Ishikawa (cell line): ENCODE measurements around the gene PDSS2.

Experiments
- CEBPB ChIP-seq: IDR thresholded peaks from 2 replicates; pipeline ENCODE4 v1.6.1; 2012
- CREB1 ChIP-seq: IDR thresholded peaks from 2 replicates; pipeline ENCODE4 v1.6.1; 2012; ENCODE audit warnings: low read depth
- EGR1 ChIP-seq: IDR thresholded peaks from 2 replicates; pipeline ENCODE4 v1.6.1; 2012
- EP300 ChIP-seq: IDR thresholded peaks from 2 replicates; pipeline ENCODE4 v1.6.1; 2012; ENCODE audit warnings: borderline replicate concordance
- FOXM1 ChIP-seq: IDR thresholded peaks from 2 replicates; pipeline ENCODE4 v1.6.1; 2012; ENCODE audit warnings: low read depth, borderline replicate concordance
- MAX ChIP-seq: IDR thresholded peaks from 2 replicates; pipeline ENCODE4 v1.6.1; 2012
- NFIC ChIP-seq: IDR thresholded peaks from 2 replicates; pipeline ENCODE4 v1.6.1; 2012
- RAD21 ChIP-seq: IDR thresholded peaks from 2 replicates; pipeline ENCODE4 v1.6.1; 2012; ENCODE audit warnings: low read depth
- REST ChIP-seq: IDR thresholded peaks from 2 replicates; pipeline ENCODE4 v1.6.1; 2012; ENCODE audit warnings: low read depth, mild to moderate bottlenecking
- TAF1 ChIP-seq: IDR thresholded peaks from 2 replicates; pipeline ENCODE4 v1.6.1; 2012; ENCODE audit warnings: low read depth, mild to moderate bottlenecking
- TCF12 ChIP-seq: IDR thresholded peaks from 2 replicates; pipeline ENCODE4 v1.6.1; 2012; ENCODE audit warnings: low read depth
- TEAD4 ChIP-seq: IDR thresholded peaks from 2 replicates; pipeline ENCODE4 v1.6.1; 2012
- USF1 ChIP-seq: IDR thresholded peaks from 2 replicates; pipeline ENCODE4 v1.6.1; 2012
- YY1 ChIP-seq: IDR thresholded peaks from 2 replicates; pipeline ENCODE4 v1.6.1; 2012; ENCODE audit warnings: low read depth
- ZBTB7A ChIP-seq: IDR thresholded peaks from 2 replicates; pipeline ENCODE4 v1.6.1; 2012; ENCODE audit warnings: low read depth

The PDSS2 gene

GRCh38 chr6:107114926-107115694 is 344.3 kb downstream of the PDSS2 start, which contains the start of gene BEND3:
BEND3 (minus strand) TSS chr6:107115515; CDS start chr6:107099285, 16,230 bp downstream.
- TF ChIP-seq RAD21 (no peak), CREB1 (no peak), CEBPB (no peak), TAF1 (peak; percentile 20; the same call in 1 of the 2 replicates), NFIC (no peak), YY1 (0 out of 2 replicates have a peak, but pooled peaks have one; percentile 4), EGR1 (no peak; the same call in none of the 2 replicates)

GRCh38 chr6:107114213-107114925 is 345.0 kb downstream of the PDSS2 start:
- TF ChIP-seq CEBPB = no peak
- TF ChIP-seq NFIC = peak; percentile 13
- no peak for TF ChIP-seq TCF12
- TF ChIP-seq FOXM1 = no peak
- TF ChIP-seq EGR1 = 0 out of 2 replicates have a peak, but pooled peaks have one; percentile 30
- TF ChIP-seq EP300 = peak; percentile 21; the same call in 1 of the 2 replicates
- TF ChIP-seq TEAD4 = 0 out of 2 replicates have a peak, but pooled peaks have one; percentile 10
- TF ChIP-seq MAX = peak; percentile 58
- TF ChIP-seq RAD21 = peak; percentile 55; the same call in 1 of the 2 replicates
- no peak for TF ChIP-seq ZBTB7A
- TF ChIP-seq CREB1 = no peak
- peak; percentile 48; the same call in 1 of the 2 replicates for TF ChIP-seq YY1

DNA sequence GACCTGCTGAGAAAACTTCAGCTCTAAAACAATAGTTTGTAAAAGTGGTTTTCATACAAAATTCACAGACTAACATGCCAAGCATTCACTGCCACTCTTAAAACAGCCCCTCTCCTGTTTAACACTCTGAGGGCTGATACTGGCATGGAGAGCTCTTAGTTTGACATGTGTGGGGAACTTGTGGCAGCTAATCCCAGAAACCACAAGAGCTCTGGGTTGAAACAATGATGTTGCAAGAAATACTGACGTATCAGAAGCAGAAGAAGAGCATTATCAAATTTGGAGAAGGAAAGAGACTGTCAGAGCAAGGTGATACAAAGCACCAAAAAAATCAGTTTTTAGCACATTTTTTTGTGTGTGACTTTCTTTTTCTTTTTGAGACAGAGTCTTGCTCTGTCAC is 349.2 kb downstream of the PDSS2 start:
- TF ChIP-seq TEAD4 = no peak
- TF ChIP-seq FOXM1 = no peak
- TF ChIP-seq NFIC = no peak
- TF ChIP-seq MAX = no peak
- TF ChIP-seq CEBPB = no peak
- TF ChIP-seq REST = no peak
- TF ChIP-seq TAF1 = no peak
- TF ChIP-seq YY1 = no peak
- TF ChIP-seq RAD21 = no peak
- no peak for TF ChIP-seq CREB1
- TF ChIP-seq EP300 = no peak
- TF ChIP-seq EGR1 = no peak
- TF ChIP-seq TCF12 = no peak
- no peak for TF ChIP-seq USF1
- no peak for TF ChIP-seq ZBTB7A

DNA sequence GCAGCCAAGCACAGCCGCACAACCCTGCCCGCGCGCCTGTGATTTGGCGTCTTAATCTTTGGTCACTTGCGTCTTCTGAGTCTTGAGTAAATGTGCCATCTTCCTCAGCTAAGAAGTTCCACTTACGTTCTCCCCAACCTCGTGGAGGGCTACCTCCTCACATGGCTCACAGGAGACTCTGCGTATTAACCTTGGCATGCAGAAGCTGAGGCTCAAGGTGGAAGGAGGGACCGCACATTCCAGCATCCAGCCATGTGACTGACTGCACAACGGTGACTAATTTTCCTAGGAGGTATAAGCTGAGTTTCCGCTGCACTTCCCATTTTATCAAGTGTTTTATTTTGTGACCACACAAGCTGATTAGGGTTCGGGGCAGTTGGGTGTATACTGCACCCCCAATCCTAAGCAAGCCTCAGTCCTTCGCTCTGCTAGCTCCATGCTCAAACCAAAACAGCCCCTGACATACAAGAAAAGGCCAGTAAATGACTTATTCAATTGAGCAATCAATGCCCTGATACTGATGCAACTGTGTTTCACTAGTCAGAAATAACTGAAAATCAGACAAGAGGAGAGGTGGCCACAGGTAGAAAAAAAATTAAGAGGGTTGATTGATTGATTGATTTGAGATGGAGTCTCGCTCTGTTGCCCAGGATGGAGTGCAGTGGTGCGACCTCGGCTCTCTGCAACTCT is 351.0 kb downstream of the PDSS2 start:
- TF ChIP-seq FOXM1 (no peak), EP300 (no peak), EGR1 (no peak), USF1 (no peak), REST (no peak), ZBTB7A (no peak), MAX (no peak), NFIC (no peak), RAD21 (no peak), YY1 (no peak), TAF1 (no peak), CREB1 (no peak), TEAD4 (no peak), CEBPB (no peak), TCF12 (no peak)
